Left ventricle myocardium inferior (tissue), 1 donor: ENCODE data around the gene PRORP. TPM values are rescaled to one million over a fixed set of nuclear protein-coding genes. Genes with fewer than 3 reads are reported as not detected.

Experiments used
- DNase-seq: peaks from one replicate; pipeline ENCODE4 v3.0.0-alpha.2; 2020
- H3K27ac ChIP-seq: fragments of 200-600 bp; replicated peaks from 2 replicates; pipeline ENCODE4 v1.8.0; 2021
- H3K27me3 ChIP-seq: fragments of 200-600 bp; 2 replicates; pipeline ENCODE4 v1.8.0; 2021; ENCODE audit warnings: low read depth
- H3K36me3 ChIP-seq: fragments of 200-600 bp; 2 replicates; pipeline ENCODE4 v1.8.0; 2021
- H3K4me1 ChIP-seq: fragments of 200-600 bp; 2 replicates; pipeline ENCODE4 v1.8.0; 2021
- H3K4me3 ChIP-seq: fragments of 200-600 bp; 2 replicates; pipeline ENCODE4 v1.8.0; 2021; ENCODE audit warnings: mild to moderate bottlenecking, moderate library complexity
- H3K9me3 ChIP-seq: fragments of 200-600 bp; replicated peaks from 2 replicates; pipeline ENCODE4 v1.8.0; 2021
- intact Hi-C: fragments of 100-400 bp; cut with micrococcal nuclease; formaldehyde crosslinking; loops from one replicate; pipeline ENCODE4 v1.11.0; 2022
- total RNA-seq: library from RNA; stranded (reverse); fragmentation: NEBNext Ultra II Directional; extraction: Animal tissue kit (Norgen Biotek cat#: 25700); gene quantifications from one replicate; pipeline ENCODE4 v1.2.1, GENCODE V29; 2021
- TF ChIP-seq, protein P1 (sequence below): fragments of 200-600 bp; IDR thresholded peaks from 2 replicates; pipeline ENCODE4 v1.8.0; 2021; ENCODE audit warnings: antibody characterized with exemption, mild to moderate bottlenecking, borderline replicate concordance
- donor health status: DM: no; HTN: yes; CAD: no; lungs with severe emphysema.

The PRORP gene
- total RNA-seq, 1 donor from 2014 or later: 23.6 TPM

DNA sequence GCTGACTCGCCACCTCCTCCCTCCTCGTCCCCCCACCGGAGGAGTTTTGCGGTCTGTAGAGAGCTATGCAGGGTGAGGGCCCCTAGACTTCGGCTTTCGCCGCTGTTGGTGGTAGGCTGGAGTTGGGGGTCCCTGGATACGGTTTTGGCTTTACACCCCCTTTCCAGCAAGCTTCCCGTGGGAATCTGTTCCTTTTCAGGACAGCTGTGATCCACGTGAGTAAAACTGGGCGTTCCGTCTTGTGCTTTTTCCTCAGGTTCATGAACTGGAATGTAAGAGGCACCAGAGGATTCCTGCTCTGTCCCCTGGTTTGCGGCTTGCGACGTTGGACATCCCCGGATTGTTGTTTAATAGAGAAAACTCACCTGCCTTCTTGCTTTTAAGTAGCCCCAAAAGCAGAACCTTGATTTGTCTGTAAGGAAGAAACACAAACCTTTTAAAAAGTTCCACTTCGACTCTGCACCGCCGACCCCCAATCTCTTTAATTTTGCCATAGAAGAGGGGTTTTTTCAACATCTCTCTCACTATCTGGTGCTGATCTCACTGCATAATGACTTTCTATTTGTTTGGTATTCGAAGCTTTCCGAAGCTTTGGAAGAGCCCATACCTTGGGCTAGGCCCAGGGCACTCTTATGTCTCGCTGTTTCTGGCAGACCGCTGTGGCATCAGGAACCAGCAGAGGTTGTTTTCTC, 490 bp downstream of the PRORP start:
- Histone ChIP-seq H3K27ac (peak overlapping the region; percentile 96), H3K9me3 (no peaks in the 10 kb centered on the region), H3K4me3 (peak overlapping the region; percentile 77), H3K27me3 (no peaks in the 10 kb centered on the region), H3K36me3 (peaks cover 8% of the 10 kb centered on the region), H3K4me1 (peaks cover 47% of the 10 kb centered on the region)
- TF ChIP-seq, protein P1, sequence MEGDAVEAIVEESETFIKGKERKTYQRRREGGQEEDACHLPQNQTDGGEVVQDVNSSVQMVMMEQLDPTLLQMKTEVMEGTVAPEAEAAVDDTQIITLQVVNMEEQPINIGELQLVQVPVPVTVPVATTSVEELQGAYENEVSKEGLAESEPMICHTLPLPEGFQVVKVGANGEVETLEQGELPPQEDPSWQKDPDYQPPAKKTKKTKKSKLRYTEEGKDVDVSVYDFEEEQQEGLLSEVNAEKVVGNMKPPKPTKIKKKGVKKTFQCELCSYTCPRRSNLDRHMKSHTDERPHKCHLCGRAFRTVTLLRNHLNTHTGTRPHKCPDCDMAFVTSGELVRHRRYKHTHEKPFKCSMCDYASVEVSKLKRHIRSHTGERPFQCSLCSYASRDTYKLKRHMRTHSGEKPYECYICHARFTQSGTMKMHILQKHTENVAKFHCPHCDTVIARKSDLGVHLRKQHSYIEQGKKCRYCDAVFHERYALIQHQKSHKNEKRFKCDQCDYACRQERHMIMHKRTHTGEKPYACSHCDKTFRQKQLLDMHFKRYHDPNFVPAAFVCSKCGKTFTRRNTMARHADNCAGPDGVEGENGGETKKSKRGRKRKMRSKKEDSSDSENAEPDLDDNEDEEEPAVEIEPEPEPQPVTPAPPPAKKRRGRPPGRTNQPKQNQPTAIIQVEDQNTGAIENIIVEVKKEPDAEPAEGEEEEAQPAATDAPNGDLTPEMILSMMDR: no peak
- intact Hi-C loops: no loop called here
- DNase-seq: no peak

DNA sequence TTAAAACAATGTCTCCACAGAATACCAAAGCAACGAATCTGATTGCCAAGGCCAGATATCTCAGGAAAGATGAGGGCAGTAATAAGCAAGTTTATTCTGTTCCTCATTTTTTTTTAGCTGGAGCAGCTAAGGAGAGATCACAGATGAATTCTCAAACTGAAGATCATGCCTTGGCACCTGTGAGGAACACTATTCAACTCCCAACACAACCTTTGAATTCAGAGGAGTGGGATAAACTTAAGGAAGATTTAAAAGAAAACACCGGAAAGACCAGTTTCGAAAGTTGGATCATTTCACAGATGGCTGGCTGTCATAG, 994 bp downstream of the PRORP start:
- Histone ChIP-seq H3K4me1 (peaks cover 45% of the 10 kb centered on the region), H3K36me3 (peaks cover 8% of the 10 kb centered on the region), H3K9me3 (no peaks in the 10 kb centered on the region), H3K27ac (peak overlapping the region; percentile 96), H3K27me3 (no peaks in the 10 kb centered on the region), H3K4me3 (peak overlapping the region; percentile 77)
- no peak for DNase-seq
- intact Hi-C loops: no loop called here
- TF ChIP-seq, protein P1: no peak

DNA sequence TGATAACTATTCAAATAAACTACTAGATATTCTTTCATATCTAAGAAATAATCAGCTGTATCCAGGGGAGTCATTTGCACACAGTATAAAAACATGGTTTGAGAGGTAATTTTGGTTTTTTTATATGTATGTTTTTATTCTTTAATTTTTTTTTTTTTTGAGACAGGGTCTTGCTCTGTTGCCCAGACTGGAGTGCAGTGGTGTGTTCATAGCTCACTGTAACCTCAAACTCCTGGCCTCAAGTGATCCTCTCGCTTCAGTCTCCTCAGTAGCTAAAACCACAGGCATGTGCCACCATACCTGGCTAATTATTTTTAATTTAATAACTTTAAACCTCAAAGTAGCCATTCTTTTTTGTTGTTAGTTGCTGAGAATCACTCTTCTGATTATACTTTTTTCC, 1.8 kb downstream of the PRORP start:
- TF ChIP-seq, protein P1: no peak
- no peak overlapping the region for H3K27ac ChIP-seq
- no peaks in the 10 kb centered on the region for H3K27me3 ChIP-seq
- no peaks in the 10 kb centered on the region for H3K9me3 ChIP-seq
- DNase-seq: no peak
- no peak overlapping the region for H3K4me3 ChIP-seq
- H3K36me3 ChIP-seq: peaks cover 8% of the 10 kb centered on the region
- H3K4me1 ChIP-seq: peaks cover 38% of the 10 kb centered on the region
- intact Hi-C loops: no loop called here

DNA sequence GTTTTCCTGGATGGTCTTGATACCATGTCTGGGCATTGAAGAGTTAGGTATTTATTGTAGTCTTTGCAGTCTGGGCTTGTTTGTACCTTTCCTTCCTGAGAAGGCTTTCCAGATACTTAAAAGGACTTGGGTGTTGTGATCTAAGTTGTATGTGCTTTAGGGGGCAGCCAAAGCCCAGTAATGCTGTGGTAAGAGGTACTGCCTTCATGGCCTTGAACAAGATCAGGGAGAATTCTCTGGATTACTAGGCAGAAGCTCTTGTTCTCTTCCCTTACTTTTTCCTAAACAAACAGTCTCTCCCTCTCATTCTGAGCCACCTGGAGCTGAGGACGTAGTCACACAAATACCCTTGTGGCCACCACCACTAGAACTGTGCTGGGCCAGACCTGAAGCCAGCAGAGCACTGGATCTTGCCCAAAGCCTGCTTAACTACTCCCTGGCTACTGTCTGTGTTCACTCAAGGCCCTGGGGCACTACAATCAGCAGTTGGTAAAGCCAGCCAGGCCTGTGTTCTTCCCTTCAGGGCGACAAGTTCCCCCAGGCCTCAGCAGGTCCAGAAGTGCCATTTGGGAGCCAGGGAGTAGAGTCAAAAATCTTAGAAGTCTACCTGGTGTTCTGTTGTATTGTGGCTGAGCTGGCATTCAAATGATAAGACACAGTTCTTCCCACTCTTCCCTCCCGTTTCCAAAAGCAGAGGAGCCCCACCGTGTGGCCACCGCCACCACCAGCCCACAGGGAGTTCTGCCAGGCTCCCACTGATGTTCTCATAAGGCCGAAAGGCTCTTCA, 11.4 kb downstream of the PRORP start:
- Histone ChIP-seq H3K27ac (no peak overlapping the region), H3K4me1 (peaks cover 14% of the 10 kb centered on the region), H3K4me3 (no peak overlapping the region), H3K9me3 (peaks cover 8% of the 10 kb centered on the region), H3K27me3 (no peaks in the 10 kb centered on the region), H3K36me3 (peaks cover 17% of the 10 kb centered on the region)
- intact Hi-C loops: no loop called here
- TF ChIP-seq, protein P1: no peak
- DNase-seq: no peak

DNA sequence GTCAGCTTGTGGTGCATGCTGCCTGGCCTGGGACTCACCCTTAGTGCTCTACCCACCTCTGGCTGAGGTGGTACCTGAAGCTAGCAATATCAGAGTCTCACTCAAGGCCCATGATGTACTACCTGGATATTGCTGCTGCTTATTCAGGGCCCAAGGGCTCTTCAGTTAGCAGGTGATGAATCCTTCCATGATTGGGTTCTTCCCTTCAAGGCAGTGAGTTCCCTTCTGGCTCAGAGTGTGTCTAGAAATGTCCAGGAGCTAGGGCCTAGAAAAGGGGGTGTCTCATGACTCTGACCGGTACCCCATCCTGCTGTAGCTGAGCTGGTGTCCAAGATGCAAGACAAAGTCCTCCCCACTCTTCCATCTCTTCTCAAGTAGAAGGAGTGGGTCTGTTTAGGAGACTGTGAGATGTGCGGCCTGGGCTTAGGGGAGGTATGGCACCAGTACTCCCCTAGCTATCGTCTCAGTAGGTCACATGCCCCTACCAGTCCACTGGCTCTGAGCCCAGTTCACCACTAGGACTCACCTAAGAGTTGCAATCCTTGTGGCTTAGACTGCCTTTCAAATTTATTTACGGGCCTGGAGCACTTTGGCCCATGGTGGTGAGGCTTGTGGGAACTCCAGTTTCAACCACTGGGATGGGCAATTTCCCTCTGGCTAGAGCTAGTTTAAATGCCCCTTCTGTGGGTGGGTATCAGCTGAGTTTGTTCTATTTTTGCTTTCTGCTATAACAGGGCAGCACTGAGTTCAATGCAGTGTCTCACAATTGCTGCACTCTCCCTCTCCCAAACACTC, 12.2 kb downstream of the PRORP start:
- Histone ChIP-seq H3K9me3 (peaks cover 8% of the 10 kb centered on the region), H3K27me3 (no peaks in the 10 kb centered on the region), H3K4me3 (no peak overlapping the region), H3K4me1 (peaks cover 14% of the 10 kb centered on the region), H3K27ac (no peak overlapping the region), H3K36me3 (peaks cover 17% of the 10 kb centered on the region)
- TF ChIP-seq, protein P1: no peak
- no peak for DNase-seq
- intact Hi-C loops: no loop called here
